A673 (cell line): Measurements from ENCODE around the gene PXK.

ENCODE experiments used
- EZH2 ChIP-seq: fragments of 200-600 bp; sonication (generic); IDR thresholded peaks from 2 replicates; pipeline ENCODE4 v1.6.1; 2017; ENCODE audit warnings: borderline replicate concordance, low read depth, mild to moderate bottlenecking, mixed read lengths, antibody characterized with exemption, low read length; ENCODE audit not compliant: poor library complexity, severe bottlenecking
- TF ChIP-seq, protein P1 (sequence below): fragments of 300-800, 200-600 bp; sonication (generic); conservative IDR thresholded peaks from 2 replicates; pipeline ENCODE4 v1.5.1; 2017; ENCODE audit warnings: low read depth, mild to moderate bottlenecking, antibody characterized with exemption, low read length, moderate library complexity, mixed read lengths

DNA sequence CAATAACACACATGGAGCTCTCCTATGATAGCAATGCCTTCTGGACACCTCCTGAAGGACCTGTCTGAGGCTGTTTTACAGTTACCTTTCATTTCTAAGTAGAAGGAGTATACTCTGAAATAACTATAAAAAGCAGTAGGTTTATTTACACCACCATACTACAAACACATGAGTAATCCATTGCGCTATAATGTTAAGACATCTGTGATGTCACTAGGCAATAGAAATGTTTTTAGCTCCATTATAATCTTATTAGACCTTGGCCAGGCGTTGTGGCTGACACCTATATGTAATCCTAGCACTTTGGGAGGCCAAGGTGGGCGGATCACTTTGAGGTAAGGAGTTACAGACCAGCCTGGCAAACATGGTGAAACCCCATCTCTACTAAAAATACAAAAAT, 24.7 kb downstream of the PXK start:
- TF ChIP-seq, protein P1, sequence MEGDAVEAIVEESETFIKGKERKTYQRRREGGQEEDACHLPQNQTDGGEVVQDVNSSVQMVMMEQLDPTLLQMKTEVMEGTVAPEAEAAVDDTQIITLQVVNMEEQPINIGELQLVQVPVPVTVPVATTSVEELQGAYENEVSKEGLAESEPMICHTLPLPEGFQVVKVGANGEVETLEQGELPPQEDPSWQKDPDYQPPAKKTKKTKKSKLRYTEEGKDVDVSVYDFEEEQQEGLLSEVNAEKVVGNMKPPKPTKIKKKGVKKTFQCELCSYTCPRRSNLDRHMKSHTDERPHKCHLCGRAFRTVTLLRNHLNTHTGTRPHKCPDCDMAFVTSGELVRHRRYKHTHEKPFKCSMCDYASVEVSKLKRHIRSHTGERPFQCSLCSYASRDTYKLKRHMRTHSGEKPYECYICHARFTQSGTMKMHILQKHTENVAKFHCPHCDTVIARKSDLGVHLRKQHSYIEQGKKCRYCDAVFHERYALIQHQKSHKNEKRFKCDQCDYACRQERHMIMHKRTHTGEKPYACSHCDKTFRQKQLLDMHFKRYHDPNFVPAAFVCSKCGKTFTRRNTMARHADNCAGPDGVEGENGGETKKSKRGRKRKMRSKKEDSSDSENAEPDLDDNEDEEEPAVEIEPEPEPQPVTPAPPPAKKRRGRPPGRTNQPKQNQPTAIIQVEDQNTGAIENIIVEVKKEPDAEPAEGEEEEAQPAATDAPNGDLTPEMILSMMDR = no peak
- no peak for TF ChIP-seq EZH2
